SKM-1 treated with dmso at 0.1 percent for 144 hours (cell line): ENCODE measurements around the gene TRMT1.

Experiments
- DNase-seq: peaks from one replicate; lab custom pipeline; 2025; ENCODE audit not compliant: unreplicated experiment; lab: John Stamatoyannopoulos, UW

TRMT1 gene

DNA sequence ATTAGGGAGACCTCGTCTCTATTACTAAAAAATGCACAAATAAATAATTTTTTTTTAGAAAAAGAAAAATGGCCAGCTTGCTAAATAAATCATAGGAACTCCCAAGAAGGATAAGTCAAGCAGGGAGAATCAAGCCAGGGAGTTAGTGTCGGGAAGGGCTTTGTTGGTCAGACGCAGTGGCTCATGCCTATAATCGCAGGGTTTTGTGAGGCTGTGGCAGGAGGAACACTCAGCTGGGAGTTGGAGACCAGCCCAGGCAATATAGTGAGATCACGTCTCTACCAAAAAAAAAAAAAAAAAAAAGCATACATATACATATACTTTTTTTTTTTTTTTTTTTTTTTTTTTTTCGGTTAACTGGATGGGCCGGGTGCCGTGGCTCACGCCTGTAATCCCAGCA, 10.5 kb upstream of the TRMT1 start:
- no peak for DNase-seq

DNA sequence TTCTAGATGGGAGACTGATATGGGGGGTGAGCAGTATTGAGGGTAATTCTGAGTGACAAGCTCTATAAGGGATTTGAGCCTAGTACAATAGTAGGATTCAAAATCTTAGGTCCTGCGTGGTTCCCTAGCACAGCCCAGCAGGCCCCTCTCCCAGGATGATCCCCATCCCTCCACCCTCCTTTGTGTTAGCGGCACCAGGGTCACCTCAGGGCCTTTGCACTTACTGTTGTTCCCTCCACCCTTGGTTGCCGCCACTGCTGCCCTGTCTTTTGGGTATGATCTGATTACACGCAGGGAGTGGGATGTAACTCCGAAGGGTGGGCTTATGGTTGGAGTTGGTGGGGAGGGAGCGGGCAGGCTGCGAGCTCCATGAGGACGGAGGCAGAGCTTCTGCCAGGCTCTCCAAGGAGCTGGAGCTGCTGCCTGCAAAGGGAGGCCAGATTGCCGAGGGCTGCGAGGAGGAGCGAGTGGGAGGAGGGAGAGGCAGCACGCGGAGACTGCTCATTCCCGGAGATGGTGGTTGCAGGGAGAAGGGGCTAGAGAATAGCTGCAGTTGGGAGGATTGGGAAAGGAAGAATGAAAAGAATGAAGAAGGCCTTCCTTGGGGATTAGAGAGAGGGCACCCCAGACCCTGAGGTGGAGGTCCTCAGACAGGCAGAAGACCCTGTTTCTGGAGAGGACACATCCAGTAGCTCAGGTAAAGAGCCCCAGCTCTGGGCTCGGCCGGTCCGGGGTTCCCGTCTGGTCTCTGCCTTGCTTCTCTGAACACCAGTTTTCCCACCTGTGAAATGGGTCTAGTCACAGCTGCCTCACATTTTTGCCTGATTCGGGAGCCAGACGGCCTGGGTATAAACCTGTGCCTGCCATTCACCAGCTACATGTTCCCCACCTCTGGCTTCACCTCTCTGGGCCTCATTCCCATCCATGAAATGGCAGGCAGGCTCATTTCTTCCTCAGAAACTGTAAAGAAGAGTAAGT, 6.7 kb upstream of the TRMT1 start:
- DNase-seq: no peak

DNA sequence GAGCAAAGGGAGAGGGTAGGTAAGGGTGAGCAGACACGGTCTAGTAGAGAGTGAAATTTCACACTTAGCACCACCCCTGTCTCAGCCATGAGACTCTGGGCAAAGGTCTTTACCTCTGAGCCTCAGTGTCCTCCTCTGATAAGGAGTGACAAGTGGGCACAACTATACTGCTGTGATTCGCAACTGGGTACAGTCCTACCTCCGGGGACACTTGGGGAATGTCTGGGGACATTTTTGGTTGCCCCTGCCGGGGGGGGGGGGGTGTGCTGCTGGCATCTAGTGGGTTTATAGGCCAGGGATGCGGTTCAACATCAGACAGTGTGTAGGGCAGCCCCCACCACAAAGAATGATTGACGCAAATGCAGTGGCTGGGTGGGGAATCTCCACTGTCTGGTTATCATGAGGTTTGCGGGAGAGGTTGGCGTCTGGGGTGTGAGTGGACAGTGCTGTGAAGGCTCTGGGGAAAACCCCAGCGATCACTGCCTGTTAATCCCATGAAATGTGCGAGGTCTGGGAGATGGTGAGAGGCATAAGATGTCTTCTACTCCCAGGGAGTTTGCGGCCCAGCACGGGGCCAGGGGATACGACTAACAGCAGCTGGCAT, 5.8 kb upstream of the TRMT1 start:
- DNase-seq: no peak

DNA sequence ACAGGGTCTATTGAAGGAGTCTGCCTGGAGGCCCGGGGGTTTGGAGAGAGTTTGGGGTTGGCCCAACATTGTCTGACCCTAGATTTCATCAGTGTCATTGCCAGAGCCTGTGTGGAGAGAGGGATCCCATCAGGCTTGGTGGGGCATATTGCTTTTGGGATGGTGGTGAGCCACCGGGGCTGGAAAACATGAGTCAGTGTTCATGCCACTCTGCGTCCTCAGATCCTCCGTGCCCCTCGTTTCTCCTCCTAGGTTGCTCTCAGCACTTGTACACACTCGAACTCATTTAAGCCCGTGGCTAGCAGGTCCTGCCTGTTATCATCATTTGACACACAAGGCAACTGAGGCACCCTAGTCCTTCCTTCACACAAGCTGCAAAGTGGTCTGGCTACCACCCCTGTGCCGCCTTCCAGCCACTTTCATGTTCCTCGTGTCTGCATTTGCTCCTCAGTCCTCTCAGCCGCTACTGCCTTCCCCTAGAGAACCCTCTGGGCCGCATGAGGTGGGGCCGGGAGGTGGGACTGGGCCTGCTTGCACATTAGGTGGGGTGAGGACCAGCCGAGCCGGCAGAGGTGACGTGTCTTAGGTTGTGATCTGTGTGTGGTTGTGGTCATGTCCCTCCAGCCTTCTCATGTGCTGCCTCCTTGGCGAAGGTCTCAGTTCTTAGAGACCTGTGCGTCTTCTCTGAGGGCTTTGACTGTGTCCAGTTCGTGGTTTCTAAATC, 5.2 kb upstream of the TRMT1 start:
- no peak for DNase-seq

DNA sequence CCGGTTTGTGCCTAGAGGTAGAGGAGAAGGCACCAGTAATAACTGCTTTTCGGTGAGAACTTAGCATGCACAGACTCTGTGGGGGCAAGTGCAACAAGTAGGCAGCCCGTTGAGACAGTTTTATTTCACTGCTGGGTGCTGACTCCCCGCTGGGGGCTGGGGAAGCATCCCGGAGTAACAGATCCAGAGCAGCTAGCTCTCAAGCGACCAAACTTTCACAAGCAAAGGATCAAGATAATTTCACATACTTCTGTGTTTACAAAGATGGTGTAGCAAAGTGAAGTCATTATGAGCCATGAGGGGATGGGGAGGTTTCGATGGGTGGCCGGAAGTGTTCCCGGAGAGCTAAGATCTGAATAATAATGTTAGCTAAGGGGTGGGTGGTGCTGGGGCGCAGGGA, 4.3 kb upstream of the TRMT1 start:
- DNase-seq: no peak

DNA sequence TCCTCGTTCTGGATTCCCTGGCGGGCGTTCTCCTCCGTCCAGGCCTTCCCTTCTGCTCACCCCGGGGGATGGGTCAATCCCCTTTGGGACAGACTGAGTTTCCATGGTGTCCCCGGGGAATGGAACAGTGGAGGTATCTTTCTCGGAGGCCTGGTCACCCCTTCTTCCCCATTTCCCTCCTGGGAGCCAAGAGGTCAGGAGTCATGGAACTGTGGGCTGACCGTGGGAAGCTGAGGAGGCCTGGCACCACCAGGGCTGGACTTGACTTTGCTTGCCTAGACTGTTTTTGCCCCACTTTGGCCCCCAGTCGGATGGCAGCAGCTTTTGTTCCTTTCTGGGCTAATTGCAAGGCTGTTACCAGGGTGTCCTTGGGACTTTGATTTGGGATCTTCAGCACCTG, 3.5 kb upstream of the TRMT1 start:
- no peak for DNase-seq

GRCh38 chr19:13119627-13120026, 3.1 kb upstream of the TRMT1 start:
- DNase-seq: no peak

DNA sequence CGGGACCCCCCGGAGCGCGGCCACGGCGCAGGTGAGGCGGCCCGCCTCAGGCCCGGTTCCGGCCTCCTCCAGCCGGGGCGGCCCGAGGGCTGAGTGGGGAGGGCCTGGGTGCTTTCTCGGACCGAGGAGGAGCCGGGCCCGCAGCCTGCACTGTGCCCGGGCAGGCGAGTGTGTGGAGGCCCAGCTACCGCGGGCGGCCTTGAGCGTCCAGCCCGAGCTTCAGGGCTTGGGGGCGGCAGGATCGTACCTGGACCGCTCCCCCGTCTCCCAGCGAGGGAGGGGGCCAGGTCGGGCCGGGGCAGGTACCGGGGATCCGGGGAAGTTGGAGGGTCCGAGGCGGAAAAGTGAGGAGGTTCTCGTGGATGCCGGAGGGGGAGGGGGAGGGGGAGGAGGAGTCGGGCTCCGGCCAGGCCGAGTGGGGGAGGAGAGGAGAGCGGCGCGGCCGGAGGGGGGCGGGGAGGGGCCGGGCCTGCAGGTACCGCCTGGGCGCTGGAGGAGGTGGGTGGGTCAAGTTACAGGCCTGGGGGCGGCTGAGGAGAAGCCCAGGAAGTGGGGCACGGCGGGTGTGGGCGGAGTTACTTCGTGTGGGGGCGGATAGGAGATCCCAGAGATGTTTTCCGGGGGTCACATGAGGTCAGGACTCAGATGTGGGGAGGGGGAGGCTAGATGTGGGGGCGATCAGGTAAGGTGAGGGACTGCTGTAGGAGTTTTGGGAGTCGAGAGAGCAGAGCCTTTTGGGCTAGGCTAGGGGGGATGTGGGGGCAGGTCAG, 2.1 kb upstream of the TRMT1 start:
- DNase-seq: no peak

DNA sequence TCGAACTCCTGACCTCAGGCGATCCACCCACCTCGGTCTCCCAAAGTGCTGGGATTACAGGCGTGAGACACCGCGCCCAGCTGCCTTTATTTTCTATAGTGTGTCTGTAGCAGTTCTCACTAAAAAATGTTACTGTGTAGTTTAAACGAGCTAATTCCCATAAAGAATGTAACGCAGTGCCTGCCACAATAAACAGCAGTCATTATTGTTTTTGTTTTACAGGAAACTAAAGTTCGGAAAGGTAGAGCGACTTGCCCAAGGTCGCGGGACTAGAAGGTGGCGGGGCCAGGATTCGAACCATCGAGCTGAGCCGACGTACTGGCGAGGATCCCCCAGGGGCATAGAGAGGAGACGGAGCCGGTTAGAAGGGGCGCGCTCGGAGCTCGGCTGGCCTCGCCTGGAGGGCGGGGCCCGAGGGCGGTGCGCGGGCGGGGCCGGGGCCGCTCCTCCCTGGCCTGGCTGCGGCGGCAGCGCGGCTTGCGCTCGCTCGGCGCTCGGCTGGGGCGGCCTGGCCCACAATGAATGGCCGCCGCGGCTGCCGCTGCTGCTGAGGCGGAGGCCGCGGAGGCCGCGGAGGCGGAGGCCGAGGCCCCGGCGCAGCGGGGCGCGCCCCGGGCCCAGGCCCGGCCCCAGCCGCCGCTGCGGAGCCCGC, 1.4 kb upstream of the TRMT1 start, which contains the start of gene NACC1:
TSS of gene NACC1 (plus strand) at position 493 of the 652 bp plus-strand sequence. CDS start 16,944 bp downstream, outside the sequence.
- peak; percentile 92 for DNase-seq

- no peak for DNase-seq
These were observed 734 bp upstream of the TRMT1 start for GRCh38 chr19:13117176-13117771.

- DNase-seq: no peak
These were observed 631 bp downstream of the TRMT1 start for GRCh38 chr19:13115936-13116281.

DNA sequence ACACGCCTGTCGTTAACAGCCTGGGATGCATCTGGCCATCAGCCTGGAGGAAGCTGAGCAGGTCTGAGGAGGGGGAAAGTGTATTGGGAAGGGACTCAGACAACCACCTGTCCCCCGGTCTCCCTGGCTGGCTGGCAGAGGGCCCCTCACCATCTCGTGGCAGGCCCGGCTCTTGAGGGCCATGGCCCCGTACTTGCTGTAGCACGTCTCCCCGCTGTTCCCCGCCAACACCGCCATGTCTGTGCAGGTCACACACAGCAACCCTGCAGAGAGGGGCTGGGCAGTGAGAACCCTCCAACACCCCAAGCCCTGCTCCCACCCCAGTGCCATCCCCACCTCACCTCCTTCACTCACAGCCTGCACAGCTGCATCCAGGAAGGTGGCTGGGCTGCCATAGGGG, 4.0 kb downstream of the TRMT1 start:
- no peak for DNase-seq

DNA sequence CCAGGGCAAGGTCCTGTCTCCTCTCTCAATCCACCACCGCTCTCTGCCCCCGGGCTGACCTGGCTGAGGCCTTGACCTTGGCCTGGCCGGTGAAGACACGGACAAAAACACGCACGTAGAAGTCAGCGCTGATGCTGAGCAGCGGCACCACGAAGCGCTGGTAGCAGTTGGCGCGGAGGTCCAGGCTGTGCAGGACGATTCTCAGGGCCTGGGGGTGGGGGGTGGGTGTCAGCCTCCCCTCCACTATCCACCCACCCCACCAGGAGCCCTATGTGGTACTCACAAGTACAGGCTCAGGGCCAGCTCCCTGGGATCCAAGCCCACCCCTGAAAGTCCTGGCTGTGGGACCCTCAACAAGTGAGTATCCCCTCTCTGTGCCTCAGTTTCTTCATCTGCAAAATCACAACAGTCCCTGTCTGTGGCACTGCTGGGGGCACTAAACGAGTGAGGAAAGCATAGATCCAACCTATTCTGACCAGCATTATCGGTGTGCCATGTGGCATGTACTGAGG, 6.4 kb downstream of the TRMT1 start:
- DNase-seq: no peak

- no peak for DNase-seq
These were observed 7.0 kb downstream of the TRMT1 start for GRCh38 chr19:13109361-13110098.

DNA sequence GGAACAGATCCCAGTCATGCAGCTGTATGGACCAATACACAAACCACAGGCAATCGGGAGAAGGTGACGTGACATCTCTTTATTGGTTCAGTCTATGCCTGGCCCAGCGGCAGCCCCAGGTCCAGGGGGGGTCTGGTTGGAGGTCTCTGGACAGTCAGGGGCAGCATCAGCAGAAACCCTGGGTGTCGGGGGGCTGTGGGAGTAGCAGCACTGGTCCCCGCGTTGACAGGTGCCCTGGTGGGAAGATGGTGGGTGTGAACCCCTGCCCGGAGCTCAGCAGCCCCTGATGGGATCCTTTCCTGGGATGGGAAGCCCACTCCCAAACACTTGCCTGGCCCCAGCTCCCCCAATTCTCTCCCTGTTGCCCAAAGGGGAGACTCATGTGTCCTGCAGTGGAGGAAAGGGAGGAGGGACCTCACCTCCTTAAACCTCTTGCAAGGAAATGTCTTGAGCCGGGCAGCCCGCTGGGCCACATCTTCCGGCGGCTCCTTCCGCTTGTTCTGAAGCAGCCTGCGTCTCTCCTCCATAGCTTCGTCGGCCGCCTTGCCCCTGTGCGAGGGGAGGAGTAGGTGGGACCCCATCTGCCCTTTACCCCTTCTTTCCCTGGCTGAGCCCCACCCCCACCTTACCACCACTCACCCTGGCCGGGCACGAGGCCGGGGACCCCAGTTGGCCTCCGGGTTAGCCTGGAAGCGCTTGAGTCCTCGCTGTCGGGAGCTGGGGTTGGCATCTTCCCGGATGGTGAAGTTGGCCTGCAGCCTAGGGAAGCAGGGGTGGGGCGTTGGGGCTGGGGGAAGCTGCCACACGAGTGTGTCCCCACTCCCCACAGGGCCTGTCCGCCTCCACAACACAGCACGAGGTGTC, 11.5 kb downstream of the TRMT1 start:
- no peak for DNase-seq

GRCh38 chr19:13104360-13104847, 12.1 kb downstream of the TRMT1 start:
- peak; percentile 84 for DNase-seq

DNA sequence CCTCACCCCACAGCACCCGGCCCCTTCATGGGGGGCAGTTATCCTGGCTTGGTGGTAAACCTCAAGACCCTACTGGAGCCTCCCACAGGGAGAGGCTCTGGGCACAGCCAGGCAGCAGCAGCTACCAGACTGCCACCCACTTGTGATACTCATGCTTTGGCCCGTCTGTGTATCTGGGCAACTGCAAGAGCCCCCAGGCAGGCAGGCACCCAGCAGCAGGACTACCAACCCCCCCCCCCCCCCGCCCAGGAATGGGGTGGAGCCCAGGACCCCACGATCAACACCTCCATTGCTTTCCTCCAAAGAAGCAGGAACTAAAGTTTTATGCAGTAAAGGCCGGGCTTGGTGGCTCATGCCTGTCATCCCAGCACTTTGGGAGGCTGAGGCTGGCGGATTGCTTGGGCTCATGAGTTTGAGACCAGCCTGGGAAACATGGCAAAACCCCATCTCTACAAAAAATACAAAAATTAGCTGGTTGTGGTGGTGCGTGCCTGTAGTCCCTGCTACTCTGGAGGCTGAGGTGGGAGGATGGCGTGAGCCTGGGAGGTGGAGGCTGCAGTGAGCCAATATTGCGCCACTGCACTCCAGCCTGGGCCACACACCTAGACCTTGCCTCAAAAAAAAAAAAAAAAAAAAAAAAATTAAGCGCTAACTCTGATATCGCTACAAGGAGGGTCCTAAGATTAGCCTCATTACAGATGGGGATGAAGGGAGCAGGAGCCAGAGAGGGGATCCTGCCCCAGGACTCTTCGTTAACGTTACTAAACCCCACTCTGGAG, 12.8 kb downstream of the TRMT1 start:
- DNase-seq: no peak
